GM23338 (cell line): ENCODE results near the gene INO80B. TPM values are rescaled to one million over a fixed set of nuclear protein-coding genes. Genes with fewer than 3 reads are reported as not detected.

Experiments
- ATAC-seq: fragments of 200-7000 bp; cut with Tn5 transposase; 3 replicates; pipeline ENCODE4 v1.9.1; 2020
- DNase-seq: peaks from one replicate; pipeline ENCODE4 v3.0.0-alpha.2; 2015; ENCODE audit warnings: low spot score
- H2AFZ ChIP-seq: fragments of 200-600 bp; sonication (generic); 2 replicates; pipeline ENCODE4 v1.8.0; 2016; ENCODE audit warnings: antibody characterized with exemption, mild to moderate bottlenecking, moderate library complexity
- H3F3A ChIP-seq: fragments of 200-600 bp; sonication (generic); replicated peaks from 2 replicates; pipeline ENCODE4 v1.8.0; 2017; ENCODE audit warnings: antibody characterized with exemption, mixed run types, low read depth
- H3K27ac ChIP-seq: fragments of 200-600 bp; sonication (generic); 2 replicates; pipeline ENCODE4 v1.6.1; 2016; ENCODE audit warnings: low read depth
- H3K27me3 ChIP-seq: fragments of 200-600 bp; sonication (generic); 2 replicates; pipeline ENCODE4 v1.8.0; 2016; ENCODE audit warnings: mild to moderate bottlenecking, mixed run types, moderate library complexity; ENCODE audit not compliant: insufficient read depth
- H3K36me3 ChIP-seq: fragments of 200-600 bp; sonication (generic); 2 replicates; pipeline ENCODE4 v1.8.0; 2016; ENCODE audit warnings: mild to moderate bottlenecking; ENCODE audit not compliant: insufficient read depth
- H3K4me1 ChIP-seq: fragments of 200-600 bp; sonication (generic); 2 replicates; pipeline ENCODE4 v1.8.0; 2016; ENCODE audit warnings: mild to moderate bottlenecking, moderate library complexity; ENCODE audit not compliant: insufficient read depth
- H3K4me2 ChIP-seq: fragments of 200-600 bp; sonication (generic); 2 replicates; pipeline ENCODE4 v1.7.1; 2017; ENCODE audit warnings: mixed run types
- H3K4me3 ChIP-seq: fragments of 200-600 bp; sonication (generic); 2 replicates; pipeline ENCODE4 v1.6.1; 2016; ENCODE audit warnings: mixed run types
- H3K79me2 ChIP-seq: fragments of 200-600 bp; sonication (generic); replicated peaks from 2 replicates; pipeline ENCODE4 v1.8.0; 2017; ENCODE audit warnings: mild to moderate bottlenecking; ENCODE audit not compliant: insufficient read depth
- H3K9me2 ChIP-seq: fragments of 200-600 bp; sonication (generic); 2 replicates; pipeline ENCODE4 v1.8.0; 2017; ENCODE audit not compliant: insufficient read depth
- H4K20me1 ChIP-seq: fragments of 200-600 bp; sonication (generic); replicated peaks from 2 replicates; pipeline ENCODE4 v1.8.0; 2017; ENCODE audit warnings: mild to moderate bottlenecking; ENCODE audit not compliant: insufficient read depth
- H3K27ac Mint-ChIP-seq: 2 replicates; pipeline ENCODE4 v1.8.0; 2020; ENCODE audit warnings: inconsistent platforms, mild to moderate bottlenecking, moderate library complexity, mixed read lengths
- H3K27me3 Mint-ChIP-seq: 3 replicates; pipeline ENCODE4 v1.8.0; 2022; ENCODE audit warnings: low read depth, mild to moderate bottlenecking, moderate library complexity, mixed read lengths, inconsistent platforms; ENCODE audit not compliant: insufficient read depth, poor library complexity
- H3K36me3 Mint-ChIP-seq: 3 replicates; pipeline ENCODE4 v1.8.0; 2021; ENCODE audit warnings: low read depth, mild to moderate bottlenecking, inconsistent platforms, moderate library complexity, mixed read lengths
- H3K4me1 Mint-ChIP-seq: 3 replicates; pipeline ENCODE4 v1.8.0; 2020; ENCODE audit warnings: mild to moderate bottlenecking, inconsistent platforms, mixed read lengths
- H3K4me3 Mint-ChIP-seq: 3 replicates; pipeline ENCODE4 v1.8.0; 2021; ENCODE audit warnings: moderate library complexity, mild to moderate bottlenecking, inconsistent platforms, mixed read lengths
- H3K9me3 Mint-ChIP-seq: 3 replicates; pipeline ENCODE4 v1.8.0; 2020; ENCODE audit warnings: moderate library complexity, mild to moderate bottlenecking, inconsistent platforms, mixed read lengths
- CREB1 ChIP-seq: fragments of 250-450 bp; sonication (Bioruptor Pico); IDR thresholded peaks from 2 replicates; pipeline ENCODE4 v1.5.0; 2020; ENCODE audit warnings: low read depth, mild to moderate bottlenecking, moderate library complexity
- CTCF ChIP-seq, 2 experiments: fragments of 200-600 bp in 1 of 2; sonication (generic) in 1 of 2; conservative IDR thresholded peaks; 2 replicates each; pipeline versions ENCODE4 v1.5.1 to v1.6.1; 2016 to 2017; ENCODE audit warnings: antibody characterized with exemption in 2 of 2, low read depth in 2 of 2, mild to moderate bottlenecking in 2 of 2, moderate library complexity in 1 of 2
- ETS1 ChIP-seq: IDR thresholded peaks from 2 replicates; pipeline ENCODE4 v1.6.1; 2016; ENCODE audit warnings: antibody characterized with exemption
- EZH2 ChIP-seq: fragments of 200-600 bp; sonication (generic); IDR thresholded peaks from one replicate; pipeline ENCODE4 v1.8.0; 2017; ENCODE audit warnings: antibody characterized with exemption, mild to moderate bottlenecking, low read depth; ENCODE audit not compliant: unreplicated experiment
- EZH2phosphoT487 ChIP-seq: fragments of 200-600 bp; sonication (generic); IDR thresholded peaks from one replicate; pipeline ENCODE4 v1.8.1; 2018; ENCODE audit warnings: antibody characterized with exemption; ENCODE audit not compliant: unreplicated experiment
- JUNB ChIP-seq: IDR thresholded peaks from one replicate; pipeline ENCODE4 v1.6.1; 2016; ENCODE audit warnings: antibody characterized with exemption; ENCODE audit not compliant: unreplicated experiment
- NANOG ChIP-seq: IDR thresholded peaks from 2 replicates; pipeline ENCODE4 v1.6.1; 2016; ENCODE audit warnings: antibody characterized with exemption, borderline replicate concordance
- POLR2AphosphoS5 ChIP-seq: IDR thresholded peaks from 2 replicates; pipeline ENCODE4 v1.6.1; 2016; ENCODE audit warnings: antibody characterized with exemption, low read depth
- REST ChIP-seq: IDR thresholded peaks from one replicate; pipeline ENCODE4 v1.6.1; 2018; ENCODE audit warnings: antibody characterized with exemption; ENCODE audit not compliant: unreplicated experiment
- STAT1 ChIP-seq: IDR thresholded peaks from one replicate; pipeline ENCODE4 v1.6.1; 2016; ENCODE audit warnings: antibody characterized with exemption; ENCODE audit not compliant: unreplicated experiment
- ZNF114 ChIP-seq: fragments of 250-450 bp; sonication (Bioruptor Pico); IDR thresholded peaks from 2 replicates; pipeline ENCODE4 v1.5.0; 2020; ENCODE audit warnings: mild to moderate bottlenecking, moderate library complexity
- ZNF331 ChIP-seq: fragments of 250-450 bp; sonication (Bioruptor Pico); IDR thresholded peaks from 2 replicates; pipeline ENCODE4 v1.5.0; 2020; ENCODE audit warnings: low read depth, mild to moderate bottlenecking, moderate library complexity
- ZNF462 ChIP-seq: fragments of 250-450 bp; sonication (Bioruptor Pico); IDR thresholded peaks from 2 replicates; pipeline ENCODE4 v1.5.0; 2020; ENCODE audit warnings: mild to moderate bottlenecking, moderate library complexity
- polyA plus RNA-seq: library from polyadenylated mRNA; unstranded; fragments of >200 nt; fragmentation: Nextera tagmentation; extraction: Ambion mirVana; gene quantifications from 2 replicates; pipeline ENCODE4 v1.2.1, GENCODE V29; 2016
- total RNA-seq: library from RNA; depleted of rRNA; stranded (reverse); fragments of >200 nt; shearing (Covaris generic); gene quantifications from 2 replicates; pipeline ENCODE4 v1.2.3, GENCODE V29; 2014

The INO80B gene
- total and polyA plus RNA-seq, 2 experiments from 2014 or later: 5.1 to 21.8 TPM

GRCh38 chr2:74462054-74462785 lies 7.3 kb downstream of the INO80B start:
- Histone ChIP-seq H3K36me3 (no peaks in the 10 kb centered on the region; the same call in 1 of the 2 replicates), H3K27me3 (no peaks in the 10 kb centered on the region), H2AFZ (no peak overlapping the region), H3K4me1 (no peaks in the 10 kb centered on the region; the same call in 1 of the 2 replicates), H3K27ac (0 out of 2 replicates have a peak overlapping the region, but pooled peaks have one; percentile 32), H3K79me2 (peaks cover 15% of the 10 kb centered on the region), H3K4me2 (no peak overlapping the region), H3F3A (peaks cover 12% of the 10 kb centered on the region; the same call in 1 of the 2 replicates), H3K9me2 (no peaks in the 10 kb centered on the region), H3K4me3 (no peak overlapping the region), H4K20me1 (peaks cover 4% of the 10 kb centered on the region; the same call in 1 of the 2 replicates)
- Mint-ChIP-seq H3K36me3 (peaks cover 17% of the 10 kb centered on the region), H3K4me3 (peak overlapping the region; percentile 40; the same call in 1 of the 3 replicates), H3K27me3 (peaks cover 21% of the 10 kb centered on the region), H3K9me3 (peaks cover 2% of the 10 kb centered on the region; the same call in 2 of the 3 replicates), H3K4me1 (peaks cover 17% of the 10 kb centered on the region), H3K27ac (no peak overlapping the region)
- TF ChIP-seq REST (no peak), ZNF462 (CRISPR knock-in tag) (no peak), NANOG (no peak), ETS1 (no peak), POLR2AphosphoS5 (no peak), CTCF (conservative IDR thresholded peaks at IDR 0.05; ENCODE audit: low read depth in 2 of 2) (no peak), JUNB (no peak), EZH2phosphoT487 (no peak), EZH2 (no peak), ZNF114 (CRISPR knock-in tag) (no peak), CREB1 (CRISPR knock-in tag) (no peak), ZNF331 (CRISPR knock-in tag) (no peak), STAT1 (no peak)
- no peak for DNase-seq
- no peak for ATAC-seq
